Measurements from ENCODE around the gene GANC. TPM values are rescaled to one million over a fixed set of nuclear protein-coding genes. Genes with fewer than 3 reads are reported as not detected.

The GANC gene
- total RNA-seq, 2 donors from 2014 or later: 11.9 to 21.1 TPM

DNA sequence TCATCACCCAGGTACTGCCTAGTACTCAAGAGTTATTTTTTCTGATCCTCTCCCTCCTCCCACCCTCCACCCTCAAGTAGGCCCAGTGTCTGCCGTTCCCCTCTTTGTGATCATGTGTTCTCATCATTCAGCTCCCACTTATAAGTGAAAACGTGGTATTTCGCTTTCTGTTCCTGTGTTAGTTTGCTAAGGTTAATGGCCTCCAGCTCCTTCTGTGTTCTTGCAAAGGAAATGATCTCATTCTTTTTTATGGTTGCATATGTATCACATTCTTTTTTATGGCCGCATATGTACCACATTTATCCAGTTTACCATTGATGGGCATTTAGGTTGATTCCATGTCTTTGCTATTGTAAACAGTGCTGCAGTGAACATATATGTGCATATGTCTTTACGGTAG lies 8.2 kb upstream of the GANC start:
- H3K36me3 ChIP-seq (replicated peaks in 1 of 2; ENCODE audit: insufficient read depth in 1 of 2, low read depth in 2 of 2): peaks cover 7 to 16% of the 10 kb centered on the region in 2 donors
- intact Hi-C loops (cut with DNase I): no loop called here
- no peaks in the 10 kb centered on the region for H3K9me3 ChIP-seq
- TF ChIP-seq POLR2A (IDR thresholded peaks at IDR 0.05): no peak
- TF ChIP-seq, protein P1, sequence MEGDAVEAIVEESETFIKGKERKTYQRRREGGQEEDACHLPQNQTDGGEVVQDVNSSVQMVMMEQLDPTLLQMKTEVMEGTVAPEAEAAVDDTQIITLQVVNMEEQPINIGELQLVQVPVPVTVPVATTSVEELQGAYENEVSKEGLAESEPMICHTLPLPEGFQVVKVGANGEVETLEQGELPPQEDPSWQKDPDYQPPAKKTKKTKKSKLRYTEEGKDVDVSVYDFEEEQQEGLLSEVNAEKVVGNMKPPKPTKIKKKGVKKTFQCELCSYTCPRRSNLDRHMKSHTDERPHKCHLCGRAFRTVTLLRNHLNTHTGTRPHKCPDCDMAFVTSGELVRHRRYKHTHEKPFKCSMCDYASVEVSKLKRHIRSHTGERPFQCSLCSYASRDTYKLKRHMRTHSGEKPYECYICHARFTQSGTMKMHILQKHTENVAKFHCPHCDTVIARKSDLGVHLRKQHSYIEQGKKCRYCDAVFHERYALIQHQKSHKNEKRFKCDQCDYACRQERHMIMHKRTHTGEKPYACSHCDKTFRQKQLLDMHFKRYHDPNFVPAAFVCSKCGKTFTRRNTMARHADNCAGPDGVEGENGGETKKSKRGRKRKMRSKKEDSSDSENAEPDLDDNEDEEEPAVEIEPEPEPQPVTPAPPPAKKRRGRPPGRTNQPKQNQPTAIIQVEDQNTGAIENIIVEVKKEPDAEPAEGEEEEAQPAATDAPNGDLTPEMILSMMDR (IDR thresholded peaks at IDR 0.05): no peak
- no peak for ATAC-seq
- H3K27ac ChIP-seq: no peak overlapping the region
- DNase-seq: no peak
- no peak overlapping the region for H3K4me3 ChIP-seq
- WGBS, 2 donors: 94 to 95% methylated on average over 5 of the region's 5 CpGs
- H3K4me1 ChIP-seq: peaks cover 7% of the 10 kb centered on the region
- no peaks in the 10 kb centered on the region for H3K27me3 ChIP-seq

DNA sequence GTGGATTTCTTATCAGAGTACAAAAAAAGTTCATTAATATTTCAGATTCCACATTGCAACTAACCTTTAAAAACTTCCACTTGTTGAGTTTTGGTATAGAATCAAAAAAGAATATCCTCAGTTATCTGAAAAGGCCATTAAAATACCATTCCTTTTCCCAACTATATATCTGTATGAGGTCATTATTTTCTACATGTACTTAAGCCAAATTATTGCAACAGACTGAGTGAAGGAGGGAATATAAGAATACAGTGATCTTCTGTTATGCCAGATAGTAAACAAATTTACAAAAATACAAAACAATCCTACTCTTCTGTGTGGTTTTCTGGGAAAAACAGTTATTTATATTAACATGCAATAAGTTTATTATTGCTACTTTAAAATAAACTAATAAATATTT lies 5.7 kb upstream of the GANC start:
- intact Hi-C loops (cut with DNase I): no loop called here
- TF ChIP-seq, protein P1 (IDR thresholded peaks at IDR 0.05): no peak
- TF ChIP-seq POLR2A (IDR thresholded peaks at IDR 0.05): no peak
- Histone ChIP-seq H3K4me3 (no peak overlapping the region), H3K27me3 (no peaks in the 10 kb centered on the region), H3K9me3 (no peaks in the 10 kb centered on the region), H3K27ac (no peak overlapping the region), H3K4me1 (peaks cover 28% of the 10 kb centered on the region), H3K36me3 (replicated peaks in 1 of 2; ENCODE audit: insufficient read depth in 1 of 2, low read depth in 2 of 2) (peaks cover 7 to 12% of the 10 kb centered on the region in 2 donors)
- ATAC-seq (no peak), DNase-seq (no peak)

DNA sequence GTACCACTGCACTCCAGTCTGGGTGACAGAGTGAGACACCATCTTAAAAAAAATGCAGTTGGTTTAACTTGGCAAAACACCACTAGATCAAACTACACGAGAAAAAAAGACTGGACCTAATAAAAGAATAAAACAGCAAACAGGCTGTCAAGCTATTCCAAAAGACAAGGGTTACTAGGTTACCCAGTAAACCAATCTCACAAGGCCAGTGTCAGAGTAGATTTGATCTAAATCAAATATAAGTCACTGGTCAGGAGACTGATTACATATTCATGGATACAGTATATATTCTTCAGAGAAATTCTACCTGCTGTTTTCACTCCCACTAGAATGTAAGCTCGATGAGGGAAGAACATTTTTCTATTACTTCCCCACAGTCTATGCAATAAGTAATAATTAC lies 2.5 kb upstream of the GANC start:
- Histone ChIP-seq H3K4me1 (peaks cover 43% of the 10 kb centered on the region), H3K27ac (no peak overlapping the region), H3K4me3 (no peak overlapping the region), H3K27me3 (no peaks in the 10 kb centered on the region), H3K36me3 (replicated peaks in 1 of 2; ENCODE audit: insufficient read depth in 1 of 2, low read depth in 2 of 2) (peaks cover 0 to 5% of the 10 kb centered on the region in 2 donors), H3K9me3 (no peaks in the 10 kb centered on the region)
- 45 to 82% methylated on average over 1 to 2 of the region's 2 CpGs for WGBS, 2 donors
- ATAC-seq: no peak
- DNase-seq: no peak
- intact Hi-C loops (cut with DNase I): no loop called here
- TF ChIP-seq POLR2A (IDR thresholded peaks at IDR 0.05): no peak

GRCh38 chr15:42270996-42271395 lies 2.0 kb upstream of the GANC start:
- WGBS, 2 donors: 58 to 61% methylated on average over 5 of the region's 5 CpGs
- H3K9me3 ChIP-seq: no peaks in the 10 kb centered on the region
- no peak for DNase-seq
- TF ChIP-seq, protein P1 (IDR thresholded peaks at IDR 0.05): no peak
- TF ChIP-seq POLR2A (IDR thresholded peaks at IDR 0.05): no peak
- no peaks in the 10 kb centered on the region for H3K27me3 ChIP-seq
- H3K36me3 ChIP-seq (replicated peaks in 1 of 2; ENCODE audit: insufficient read depth in 1 of 2, low read depth in 2 of 2): peaks cover 0 to 5% of the 10 kb centered on the region in 2 donors
- H3K27ac ChIP-seq: no peak overlapping the region
- no peak overlapping the region for H3K4me3 ChIP-seq
- ATAC-seq: no peak
- H3K4me1 ChIP-seq: peaks cover 47% of the 10 kb centered on the region
- intact Hi-C loops (cut with DNase I): no loop called here

DNA sequence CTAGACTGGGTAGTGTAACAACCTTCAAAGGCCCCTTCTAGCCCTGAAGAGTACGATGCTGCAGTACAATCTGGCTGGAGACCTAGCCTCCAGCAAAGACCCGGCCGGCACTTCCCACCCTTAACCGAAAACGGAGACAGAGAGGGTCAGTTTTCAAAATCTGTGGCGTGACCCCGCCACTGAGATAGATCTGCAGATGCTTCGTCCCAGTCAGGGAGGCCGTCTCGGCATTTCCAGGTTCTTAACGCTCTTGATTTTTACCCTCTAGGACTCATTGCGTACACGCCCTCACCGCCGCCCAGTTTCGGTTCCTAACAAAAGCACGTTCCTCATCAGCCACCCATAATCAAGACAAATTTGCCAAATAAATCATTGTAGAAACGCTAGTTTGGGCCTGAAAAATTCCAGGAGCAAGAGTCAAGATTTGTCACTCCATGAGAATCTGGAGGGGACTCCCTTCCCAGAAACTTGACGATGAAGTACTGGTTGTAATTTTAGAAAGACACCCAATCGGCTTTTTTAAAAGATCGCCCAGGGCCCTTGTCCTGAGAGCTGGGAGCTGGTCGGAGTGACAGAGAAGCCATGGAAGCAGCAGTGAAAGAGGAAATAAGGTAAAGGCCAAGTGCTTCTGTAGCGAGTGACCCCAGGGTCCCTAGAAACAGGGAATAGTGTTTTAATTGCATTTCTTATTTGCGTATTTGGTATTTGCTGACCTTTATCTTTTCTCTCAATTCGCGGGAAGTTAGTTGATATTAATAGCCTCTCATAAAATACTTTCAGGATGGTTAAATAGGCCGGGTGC lies 1.1 kb downstream of the GANC start:
- peaks cover 46% of the 10 kb centered on the region for H3K4me1 ChIP-seq
- intact Hi-C loops (cut with DNase I): no loop called here
- H3K27ac ChIP-seq: peak overlapping the region; percentile 94 to 98 (median 96)
- DNase-seq (peak; percentile 53 to 70 (median 60)), ATAC-seq (peak; percentile 25)
- H3K9me3 ChIP-seq: no peaks in the 10 kb centered on the region
- no peaks in the 10 kb centered on the region for H3K36me3 ChIP-seq (replicated peaks in 1 of 2; ENCODE audit: insufficient read depth in 1 of 2, low read depth in 2 of 2)
- TF ChIP-seq POLR2A (IDR thresholded peaks at IDR 0.05): no peak
- TF ChIP-seq, protein P1 (IDR thresholded peaks at IDR 0.05): no peak
- no peaks in the 10 kb centered on the region for H3K27me3 ChIP-seq
- 0 to 3% methylated on average over 16 to 27 of the region's 27 CpGs for WGBS, 2 donors
- H3K4me3 ChIP-seq: peak overlapping the region; percentile 44 to 58

Data from body of pancreas (tissue), 4 donors.